ENCODE results near the gene UMODL1.

The UMODL1 gene

GRCh38 chr21:42153046-42153686, 82.0 kb downstream of the UMODL1 start:
- no peak overlapping the region for H3K4me3 ChIP-seq
- H3K27ac ChIP-seq, result no peak overlapping the region

DNA sequence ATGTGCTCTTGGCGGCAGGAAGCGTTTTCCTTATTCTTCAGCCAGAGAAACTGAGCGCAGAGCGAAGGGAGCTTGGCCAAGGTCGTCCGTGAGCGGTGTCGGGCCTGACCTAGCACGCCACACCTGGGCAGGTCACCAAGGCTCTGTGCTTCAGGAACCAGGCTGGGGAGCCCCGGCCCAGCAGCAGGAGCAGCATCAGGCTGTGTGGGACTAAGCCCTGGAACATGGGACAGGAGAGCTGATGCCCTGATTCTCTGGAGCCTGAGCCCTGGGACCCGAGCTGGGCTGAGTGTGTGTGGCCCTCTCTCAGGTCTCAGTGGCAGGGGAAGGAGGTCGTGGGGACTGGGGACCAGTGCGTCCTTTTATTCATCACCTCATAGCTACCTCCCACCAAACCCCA, 82.6 kb downstream of the UMODL1 start:
- H3K4me3 ChIP-seq, result no peak overlapping the region
- H3K27ac ChIP-seq, result no peak overlapping the region

GRCh38 chr21:42154237-42155044, 83.3 kb downstream of the UMODL1 start:
- H3K4me3 ChIP-seq, result no peak overlapping the region
- no peak overlapping the region for H3K27ac ChIP-seq

DNA sequence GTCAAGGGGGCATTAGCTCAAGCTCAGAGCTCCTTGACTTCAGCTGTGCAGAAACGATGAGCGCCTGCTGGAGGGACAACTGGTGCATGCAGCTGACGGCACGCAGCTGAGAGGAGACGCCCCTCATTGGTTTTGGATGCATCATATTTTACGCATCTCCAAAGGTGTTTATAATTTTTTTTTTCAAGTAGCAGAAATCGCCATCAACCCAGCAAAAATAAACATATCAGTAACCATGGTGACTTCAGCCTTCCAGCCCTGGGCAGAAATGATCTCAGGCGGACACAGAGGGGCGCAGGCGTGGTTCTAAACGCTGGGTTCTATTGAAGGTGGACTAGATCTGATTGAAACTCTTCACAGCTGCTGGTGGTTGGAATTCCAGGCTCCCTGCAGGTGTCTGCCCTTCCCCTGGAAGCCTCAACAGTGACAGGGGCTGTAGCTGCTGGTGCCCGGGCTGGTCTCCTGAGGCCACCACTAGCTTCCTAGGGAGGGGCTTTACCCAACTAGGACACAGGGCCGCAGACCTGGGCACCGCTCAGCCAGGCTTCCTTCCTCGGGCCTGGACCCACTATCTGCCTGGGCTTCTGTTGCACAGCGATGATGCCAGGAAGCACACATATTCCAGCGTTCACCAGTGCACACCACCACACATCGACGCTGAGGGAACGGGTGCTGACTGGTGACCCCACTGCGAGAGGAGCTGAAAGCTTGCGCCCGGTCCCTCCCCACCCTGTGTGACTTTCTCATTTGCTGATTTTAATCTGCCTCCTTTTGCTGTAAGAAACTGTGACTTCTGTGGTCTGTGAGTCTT, 84.1 kb downstream of the UMODL1 start:
- no peak overlapping the region for H3K27ac ChIP-seq
- no peak overlapping the region for H3K4me3 ChIP-seq

- Histone ChIP-seq H3K4me3 (no peak overlapping the region), H3K27ac (no peak overlapping the region)
Observed at GRCh38 chr21:42156690-42157605, 85.8 kb downstream of the UMODL1 start.

- Histone ChIP-seq H3K27ac (no peak overlapping the region), H3K4me3 (no peak overlapping the region)
Observed at GRCh38 chr21:42157606-42158310, 86.6 kb downstream of the UMODL1 start.

- no peak overlapping the region for H3K4me3 ChIP-seq
- H3K27ac ChIP-seq, result no peak overlapping the region
Observed at GRCh38 chr21:42158846-42159245, 87.7 kb downstream of the UMODL1 start.

- Histone ChIP-seq H3K4me3 (no peak overlapping the region), H3K27ac (no peak overlapping the region)
Observed at GRCh38 chr21:42159560-42160110, 88.5 kb downstream of the UMODL1 start.

GRCh38 chr21:42160111-42160721, 89.1 kb downstream of the UMODL1 start:
- H3K27ac ChIP-seq, result no peak overlapping the region
- no peak overlapping the region for H3K4me3 ChIP-seq

- no peak overlapping the region for H3K4me3 ChIP-seq
Observed at GRCh38 chr21:42160765-42161164, 89.6 kb downstream of the UMODL1 start.

GRCh38 chr21:42161401-42161955, 90.4 kb downstream of the UMODL1 start:
- H3K4me3 ChIP-seq, result no peak overlapping the region
- no peak overlapping the region for H3K27ac ChIP-seq

More at GRCh38 chr21:42160765-42161164, 89.6 kb downstream of the UMODL1 start:
- H3K27ac ChIP-seq, result no peak overlapping the region

DNA sequence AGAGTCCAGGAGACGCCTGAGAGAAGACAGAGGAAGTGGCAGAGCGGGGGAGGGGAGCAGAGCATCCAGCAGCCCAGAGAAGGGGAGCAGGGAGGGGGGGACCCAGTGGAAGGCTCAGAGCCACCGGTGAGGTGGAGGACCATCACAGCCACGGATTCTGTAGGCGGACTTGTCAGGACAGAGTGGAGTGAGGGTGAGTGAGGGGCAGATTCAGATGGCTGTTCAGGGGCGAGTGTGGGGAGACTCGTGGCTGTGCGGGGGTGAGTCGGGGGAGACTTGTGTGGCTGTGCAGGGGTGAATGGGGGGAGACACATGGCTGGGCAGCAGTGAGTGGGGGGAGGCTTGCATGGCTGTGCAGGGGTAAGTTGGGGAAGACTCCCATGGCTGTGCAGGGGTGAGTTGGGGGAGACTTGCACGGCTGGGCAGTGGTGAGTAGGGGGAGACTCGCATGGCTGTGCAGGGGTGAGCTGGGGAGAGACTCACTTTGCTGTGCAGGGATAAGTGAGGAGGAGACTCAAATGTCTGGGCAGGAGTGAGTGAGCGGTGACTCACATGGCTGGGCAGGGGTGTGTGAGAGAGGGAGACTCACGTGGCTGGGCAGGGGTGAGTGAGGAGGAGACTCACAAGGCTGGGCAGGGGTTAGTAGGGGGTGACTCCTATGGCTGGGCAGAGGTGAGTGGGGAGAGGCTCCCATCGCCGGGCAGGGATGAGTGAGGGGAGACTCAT, 91.0 kb downstream of the UMODL1 start:
- Histone ChIP-seq H3K27ac (no peak overlapping the region), H3K4me3 (no peak overlapping the region)

DNA sequence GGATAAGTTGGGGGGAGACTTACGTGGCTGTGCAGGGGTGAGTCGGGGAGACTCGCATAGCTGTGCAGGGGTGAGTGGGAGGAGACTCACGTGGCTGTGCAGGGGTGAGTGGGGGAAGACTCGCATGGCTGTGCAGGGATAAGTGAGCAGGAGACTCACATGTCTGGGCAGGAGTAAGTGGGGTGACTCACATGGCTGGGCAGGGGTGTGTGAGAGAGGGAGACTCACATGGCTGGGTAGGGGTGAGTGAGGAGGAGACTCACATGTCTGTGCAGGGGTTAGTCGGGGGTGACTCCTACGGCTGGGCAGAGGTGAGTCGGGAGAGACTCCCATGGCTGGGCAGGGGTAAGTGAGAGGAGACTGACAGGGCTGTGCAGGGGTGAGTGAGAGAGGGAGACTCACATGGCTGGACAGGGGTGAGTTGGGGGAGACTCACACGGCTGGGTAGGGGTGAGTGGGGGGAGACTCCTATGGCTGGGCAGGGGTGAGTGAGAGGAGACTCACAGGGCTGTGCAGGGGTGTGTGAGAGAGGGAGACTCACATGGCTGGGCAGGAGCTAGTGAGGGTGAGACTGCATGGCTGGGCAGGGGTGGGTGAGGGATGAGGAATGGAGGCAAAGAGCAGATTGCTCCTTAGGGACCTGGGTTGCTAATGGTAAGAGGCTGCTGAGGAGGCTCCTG, 91.9 kb downstream of the UMODL1 start:
- Histone ChIP-seq H3K4me3 (no peak overlapping the region), H3K27ac (no peak overlapping the region)

GRCh38 chr21:42163511-42163863, 92.4 kb downstream of the UMODL1 start:
- Histone ChIP-seq H3K27ac (no peak overlapping the region), H3K4me3 (no peak overlapping the region)

DNA sequence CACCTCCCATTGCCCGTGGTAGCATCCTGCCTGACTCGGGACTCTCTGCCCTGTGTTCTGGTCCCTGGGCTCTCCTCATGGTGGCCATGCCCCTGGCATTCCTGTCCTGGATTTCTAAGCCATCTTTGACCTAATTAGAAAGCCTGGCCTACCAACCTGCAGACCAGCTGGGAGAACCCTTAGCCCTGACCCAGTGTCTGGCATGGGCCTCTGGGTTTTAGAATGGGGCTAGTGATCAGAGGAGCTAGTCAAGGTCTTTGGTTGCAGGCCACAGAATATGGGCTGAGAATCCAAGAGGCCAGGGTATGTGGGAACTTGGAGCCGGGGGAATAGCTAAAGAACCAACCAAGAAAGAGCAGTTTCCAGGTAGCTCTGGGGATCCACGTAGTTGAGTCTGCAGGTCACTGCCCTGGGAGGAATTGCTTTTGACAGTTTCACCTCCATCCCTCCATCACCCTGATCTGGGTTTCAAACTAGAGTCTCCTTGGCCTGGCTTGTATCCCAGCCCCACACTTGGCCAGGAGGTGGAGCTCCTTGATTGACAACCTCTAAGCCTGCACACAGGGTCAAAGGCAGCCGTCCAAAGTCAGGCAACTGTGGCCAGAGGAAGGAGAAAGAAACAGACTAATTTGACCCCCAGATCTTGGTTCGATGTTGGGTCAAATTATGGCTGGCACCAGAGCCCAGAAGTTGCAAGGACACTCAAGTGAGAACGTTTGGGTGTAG, 93.1 kb downstream of the UMODL1 start:
- no peak overlapping the region for H3K27ac ChIP-seq
- no peak overlapping the region for H3K4me3 ChIP-seq

- Histone ChIP-seq H3K4me3 (no peak overlapping the region), H3K27ac (no peak overlapping the region)
Observed at GRCh38 chr21:42164818-42165217, 93.7 kb downstream of the UMODL1 start.

Measured in skin epidermis (tissue), 12 donors.